ENCODE measurements around the gene NRARP. TPM values are rescaled to one million over a fixed set of nuclear protein-coding genes. Genes with fewer than 3 reads are reported as not detected.
A peak's percentile ranks its signal among the peaks of the same experiment; 100 is the strongest.

The NRARP gene
- total and polyA plus RNA-seq, 2 of the 13 experiments (the other 11 are each of a cell fraction or from before 2014, with no cell fraction given), result 0.22 to 0.46 TPM

DNA sequence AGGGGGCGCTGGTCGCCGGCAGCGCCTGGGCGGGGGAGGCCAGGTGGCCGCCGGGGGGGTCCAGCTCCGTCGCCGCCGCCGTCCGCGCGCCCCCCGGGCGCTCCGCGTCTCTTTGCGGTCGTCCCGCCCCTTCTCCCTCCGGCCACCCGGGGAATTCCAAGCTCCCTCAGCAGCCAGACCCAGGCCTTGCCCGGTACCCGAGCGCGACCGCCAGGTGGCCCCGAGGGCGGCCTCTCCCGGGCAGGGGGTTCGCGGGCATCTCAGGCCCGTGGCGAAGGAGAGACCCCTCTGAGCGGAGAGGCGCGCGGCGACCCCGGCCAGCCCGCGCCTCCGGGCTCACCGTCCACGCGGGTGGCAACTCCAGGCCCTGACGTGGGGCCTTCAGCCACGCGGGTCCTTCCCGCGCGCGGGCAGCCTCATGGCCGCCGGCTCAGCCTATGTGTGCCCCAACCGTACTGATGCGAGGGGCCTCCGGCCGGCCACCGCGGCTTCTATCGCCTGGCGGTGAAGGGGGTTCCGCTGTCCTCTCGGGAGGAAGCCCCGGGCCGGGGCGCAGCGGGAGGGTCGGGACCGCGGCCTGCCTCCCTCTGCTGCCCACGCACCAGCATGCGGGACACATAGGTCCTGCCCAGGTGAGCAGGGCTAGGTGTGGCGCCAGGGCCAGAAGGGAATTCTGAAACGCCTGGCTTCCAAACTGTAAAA is 529 bp upstream of the NRARP start (continued):
- TF ChIP-seq PCBP1 (IDR thresholded peaks at IDR 0.05; ENCODE audit: borderline replicate concordance, low read depth, low read length) (no peak), ZNF569 (CRISPR knock-in tag; IDR thresholded peaks at IDR 0.05; ENCODE audit: borderline replicate concordance) (no peak), NPAS2 (CRISPR knock-in tag; IDR thresholded peaks at IDR 0.05; ENCODE audit: borderline replicate concordance) (no peak), ZIK1 (CRISPR knock-in tag; IDR thresholded peaks at IDR 0.05; ENCODE audit: borderline replicate concordance, low read depth) (no peak), RFXAP (CRISPR knock-in tag; IDR thresholded peaks at IDR 0.05; ENCODE audit: borderline replicate concordance) (no peak), ZNF260 (CRISPR knock-in tag; IDR thresholded peaks at IDR 0.05; ENCODE audit: borderline replicate concordance, low read depth) (no peak), JDP2 (CRISPR knock-in tag; IDR thresholded peaks at IDR 0.05; ENCODE audit: borderline replicate concordance) (no peak), ZNF513 (CRISPR knock-in tag; conservative IDR thresholded peaks at IDR 0.05) (no peak), ZNF687 (CRISPR knock-in tag; IDR thresholded peaks at IDR 0.05) (peak; percentile 44; the same call in 1 of the 2 replicates), SIN3B (IDR thresholded peaks at IDR 0.05; ENCODE audit: low read length) (no peak), ZNF44 (CRISPR knock-in tag; IDR thresholded peaks at IDR 0.05) (no peak), ZSCAN21 (CRISPR knock-in tag; IDR thresholded peaks at IDR 0.05; ENCODE audit: borderline replicate concordance) (no peak), ZBTB38 (CRISPR knock-in tag; IDR thresholded peaks at IDR 0.05) (peak; percentile 31; the same call in 1 of the 2 replicates), NFRKB (IDR thresholded peaks at IDR 0.05) (no peak), ZC3H13 (CRISPR knock-in tag; IDR thresholded peaks at IDR 0.05) (no peak), ZNF580 (CRISPR knock-in tag; IDR thresholded peaks at IDR 0.05; ENCODE audit: borderline replicate concordance, low read depth) (no peak)
- TF ChIP-seq, protein P1, sequence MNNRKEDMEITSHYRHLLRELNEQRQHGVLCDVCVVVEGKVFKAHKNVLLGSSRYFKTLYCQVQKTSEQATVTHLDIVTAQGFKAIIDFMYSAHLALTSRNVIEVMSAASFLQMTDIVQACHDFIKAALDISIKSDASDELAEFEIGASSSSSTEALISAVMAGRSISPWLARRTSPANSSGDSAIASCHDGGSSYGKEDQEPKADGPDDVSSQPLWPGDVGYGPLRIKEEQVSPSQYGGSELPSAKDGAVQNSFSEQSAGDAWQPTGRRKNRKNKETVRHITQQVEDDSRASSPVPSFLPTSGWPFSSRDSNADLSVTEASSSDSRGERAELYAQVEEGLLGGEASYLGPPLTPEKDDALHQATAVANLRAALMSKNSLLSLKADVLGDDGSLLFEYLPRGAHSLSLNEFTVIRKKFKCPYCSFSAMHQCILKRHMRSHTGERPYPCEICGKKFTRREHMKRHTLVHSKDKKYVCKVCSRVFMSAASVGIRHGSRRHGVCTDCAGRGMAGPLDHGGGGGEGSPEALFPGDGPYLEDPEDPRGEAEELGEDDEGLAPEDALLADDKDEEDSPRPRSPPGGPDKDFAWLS (CRISPR knock-in tag; IDR thresholded peaks at IDR 0.05; ENCODE audit: borderline replicate concordance), result no peak
- TF ChIP-seq, protein P2, sequence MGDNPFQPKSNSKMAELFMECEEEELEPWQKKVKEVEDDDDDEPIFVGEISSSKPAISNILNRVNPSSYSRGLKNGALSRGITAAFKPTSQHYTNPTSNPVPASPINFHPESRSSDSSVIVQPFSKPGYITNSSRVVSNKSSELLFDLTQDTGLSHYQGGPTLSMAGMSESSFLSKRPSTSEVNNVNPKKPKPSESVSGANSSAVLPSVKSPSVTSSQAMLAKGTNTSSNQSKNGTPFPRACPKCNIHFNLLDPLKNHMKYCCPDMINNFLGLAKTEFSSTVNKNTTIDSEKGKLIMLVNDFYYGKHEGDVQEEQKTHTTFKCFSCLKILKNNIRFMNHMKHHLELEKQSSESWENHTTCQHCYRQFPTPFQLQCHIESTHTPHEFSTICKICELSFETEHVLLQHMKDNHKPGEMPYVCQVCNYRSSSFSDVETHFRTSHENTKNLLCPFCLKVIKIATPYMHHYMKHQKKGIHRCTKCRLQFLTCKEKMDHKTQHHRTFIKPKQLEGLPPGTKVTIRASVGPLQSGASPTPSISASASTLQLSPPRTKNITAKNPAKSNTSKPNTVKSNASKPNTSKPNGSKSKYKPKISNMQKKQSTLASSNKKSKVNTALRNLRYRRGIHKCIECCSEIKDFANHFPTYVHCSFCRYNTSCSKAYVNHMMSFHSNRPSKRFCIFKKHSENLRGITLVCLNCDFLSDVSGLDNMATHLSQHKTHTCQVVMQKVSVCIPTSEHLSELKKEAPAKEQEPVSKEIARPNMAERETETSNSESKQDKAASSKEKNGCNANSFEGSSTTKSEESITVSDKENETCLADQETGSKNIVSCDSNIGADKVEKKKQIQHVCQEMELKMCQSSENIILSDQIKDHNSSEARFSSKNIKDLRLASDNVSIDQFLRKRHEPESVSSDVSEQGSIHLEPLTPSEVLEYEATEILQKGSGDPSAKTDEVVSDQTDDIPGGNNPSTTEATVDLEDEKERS (CRISPR knock-in tag; IDR thresholded peaks at IDR 0.05), result no peak
